Globus pallidus (tissue), 1 donor: Measurements from ENCODE around the gene CRYBG1.

Experiments used
- DNase-seq: peaks from one replicate; pipeline ENCODE4 v3.0.0-alpha.2; 2015; ENCODE audit warnings: low spot score

CRYBG1 gene

DNA sequence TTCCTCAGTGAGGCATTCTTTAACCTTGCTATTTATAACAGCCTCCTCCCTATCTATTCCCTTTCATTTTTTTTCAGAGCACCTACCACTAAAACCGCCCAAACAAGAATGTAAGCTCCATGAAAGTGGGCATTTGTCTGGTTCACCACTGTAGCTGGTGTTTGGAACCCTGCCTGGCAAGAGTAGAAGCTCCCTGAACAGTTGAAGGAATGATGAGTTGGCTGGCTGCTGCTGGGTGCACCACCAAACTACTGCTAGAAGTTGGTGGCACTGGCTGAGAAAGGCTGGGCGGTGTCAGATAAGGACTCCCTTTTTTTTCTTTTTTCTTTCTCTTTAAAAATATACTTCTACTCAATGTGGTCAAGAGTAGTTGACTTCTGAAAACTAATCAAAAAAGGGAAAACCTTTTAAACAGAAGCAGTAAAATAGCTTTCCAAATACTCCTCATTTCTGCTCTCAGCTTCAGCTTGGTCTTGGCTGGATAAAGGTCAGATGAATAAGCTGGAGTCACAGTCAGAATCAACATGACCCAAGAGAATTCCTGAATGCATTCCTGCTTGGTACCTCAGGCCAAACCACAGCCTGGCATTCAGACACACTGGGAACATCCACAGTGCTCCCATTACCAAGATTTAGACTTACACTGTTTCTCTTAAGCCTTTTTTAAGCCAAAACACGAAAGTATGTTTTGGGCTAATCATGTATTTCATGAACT, 230.8 kb downstream of the CRYBG1 start:
- DNase-seq, result no peak

DNA sequence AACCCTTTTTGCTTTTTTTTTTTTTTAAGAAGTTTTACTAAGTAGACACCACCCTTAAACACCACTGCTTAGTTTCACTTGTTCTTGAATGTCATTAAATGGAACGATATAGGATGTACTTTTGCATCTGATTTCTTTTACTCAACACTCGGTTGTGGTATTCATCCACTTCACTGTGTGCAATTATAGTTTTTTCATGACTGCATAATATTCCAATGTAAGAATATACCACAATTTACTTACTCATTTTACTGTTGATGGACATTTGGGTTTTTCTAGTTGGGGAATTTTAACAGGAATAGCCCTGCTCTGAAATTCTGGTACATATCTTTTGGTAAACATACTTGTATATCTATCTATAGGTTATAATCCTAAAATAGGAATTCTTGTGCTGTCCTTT, 238.9 kb downstream of the CRYBG1 start:
- no peak for DNase-seq

DNA sequence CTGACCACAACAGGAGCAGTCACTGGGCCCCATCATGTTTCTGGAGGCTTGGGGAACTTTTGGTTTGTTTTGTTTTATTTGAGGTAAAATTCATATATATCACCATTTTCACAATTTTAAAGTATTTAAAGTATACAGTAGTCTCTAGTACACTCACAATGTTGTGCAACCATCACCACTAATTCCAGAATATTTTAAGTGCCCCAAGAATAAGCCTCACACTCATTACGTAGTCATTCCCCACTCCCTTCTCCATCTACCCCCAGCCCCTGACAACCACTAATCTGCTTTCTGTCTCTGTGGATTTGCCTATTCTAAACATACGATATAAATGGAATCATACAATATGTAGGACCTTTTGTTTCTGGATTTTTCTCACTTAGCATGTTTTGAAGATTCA, 239.8 kb downstream of the CRYBG1 start:
- DNase-seq, result no peak

DNA sequence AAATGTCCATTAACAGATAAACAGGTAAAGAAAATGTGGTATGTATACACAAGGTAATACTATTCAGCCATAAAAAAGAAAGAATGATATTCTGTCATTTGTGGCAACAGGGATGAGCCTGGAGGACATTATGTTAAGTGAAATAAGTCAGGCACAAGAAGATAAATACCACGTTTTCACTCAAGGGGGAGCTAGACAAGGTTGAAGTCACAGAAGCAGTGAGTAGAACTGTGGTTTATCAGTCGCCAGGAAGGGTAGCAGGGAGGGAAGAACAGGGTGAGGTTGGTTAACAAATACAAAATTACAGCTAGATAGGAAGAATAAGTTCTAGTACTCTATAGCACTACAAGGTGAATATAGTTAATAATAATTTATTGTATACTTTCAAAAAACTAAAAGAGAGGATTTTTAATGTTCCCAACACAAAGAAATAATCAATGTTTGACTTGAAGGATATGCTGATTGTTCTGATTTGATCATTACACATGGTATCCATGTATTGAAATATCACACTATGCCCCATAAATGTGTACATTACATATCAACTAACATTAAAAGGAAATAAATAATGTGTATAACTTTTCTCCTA, 247.7 kb downstream of the CRYBG1 start:
- peak; percentile 7 for DNase-seq

DNA sequence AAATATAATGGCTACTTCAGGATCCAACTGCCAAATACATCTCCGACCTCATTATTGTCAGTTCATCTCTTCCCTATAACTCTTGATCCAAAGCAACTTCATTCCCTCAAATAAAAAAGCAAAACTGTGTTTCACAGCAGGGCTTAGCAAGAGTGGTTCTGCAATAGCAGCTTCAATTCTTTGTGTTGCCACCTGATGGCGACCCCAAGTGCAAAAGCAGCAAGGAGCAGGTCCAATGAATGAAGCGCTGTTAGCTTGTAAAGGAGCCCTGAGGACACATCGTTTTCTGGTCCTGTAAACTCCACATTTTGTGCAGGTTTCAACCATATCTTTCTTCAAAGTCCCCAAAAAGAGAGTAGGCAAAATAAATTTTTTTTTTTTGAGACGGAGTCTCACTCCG, 249.2 kb downstream of the CRYBG1 start:
- DNase-seq, result no peak

DNA sequence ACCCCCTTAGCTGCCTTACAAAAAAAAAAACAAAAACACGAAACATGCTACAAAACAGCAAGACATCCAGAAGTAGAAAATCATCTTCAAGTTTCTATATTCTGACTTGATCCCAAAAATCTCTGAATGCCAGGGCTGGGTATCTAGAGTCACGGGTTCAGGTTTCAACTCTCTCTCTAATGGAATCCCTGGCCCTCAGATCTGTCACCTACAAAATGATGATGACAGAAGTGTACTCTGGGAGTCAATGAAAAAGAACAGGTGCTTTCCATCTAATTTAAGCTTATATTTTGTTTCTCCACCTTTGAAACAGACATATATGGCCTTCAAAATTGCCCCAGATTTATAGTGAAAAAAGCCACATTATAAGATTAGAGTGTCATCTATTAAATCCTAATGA, 250.5 kb downstream of the CRYBG1 start:
- no peak for DNase-seq

DNA sequence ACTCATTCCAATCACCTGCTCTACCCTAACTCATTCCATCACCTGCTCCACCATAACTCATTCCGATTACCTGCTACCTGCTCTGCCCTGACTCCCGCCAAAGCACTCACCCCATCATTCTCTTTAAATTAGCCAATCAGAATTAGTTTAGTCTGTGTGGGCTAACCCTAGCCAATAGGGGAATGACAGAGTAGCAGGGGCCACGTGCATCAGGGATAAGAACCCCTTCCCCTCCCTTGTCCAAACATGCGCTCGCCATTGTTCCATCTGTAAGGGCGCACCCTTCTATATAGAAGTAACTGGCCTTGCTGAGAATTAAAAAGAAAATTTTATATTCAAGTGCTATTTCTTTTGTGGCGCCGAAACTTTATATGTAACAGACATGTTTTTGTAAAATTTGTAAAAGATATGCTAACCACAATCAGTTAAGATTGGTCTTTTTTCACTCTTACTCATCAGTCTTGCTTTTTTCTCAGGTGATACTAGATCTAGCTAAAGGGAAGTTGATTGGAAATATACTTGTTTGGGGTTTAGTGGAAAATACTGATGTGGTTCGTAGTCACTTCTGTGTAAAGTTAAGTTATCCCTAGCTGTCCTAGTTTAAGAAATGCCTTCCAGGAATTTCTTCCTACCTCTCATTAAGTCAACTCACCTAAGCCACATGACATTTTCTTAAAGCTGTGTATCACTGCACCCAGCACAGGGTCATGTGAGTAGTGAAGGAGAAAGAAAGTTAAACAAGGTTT, 252.3 kb downstream of the CRYBG1 start:
- DNase-seq, result no peak

DNA sequence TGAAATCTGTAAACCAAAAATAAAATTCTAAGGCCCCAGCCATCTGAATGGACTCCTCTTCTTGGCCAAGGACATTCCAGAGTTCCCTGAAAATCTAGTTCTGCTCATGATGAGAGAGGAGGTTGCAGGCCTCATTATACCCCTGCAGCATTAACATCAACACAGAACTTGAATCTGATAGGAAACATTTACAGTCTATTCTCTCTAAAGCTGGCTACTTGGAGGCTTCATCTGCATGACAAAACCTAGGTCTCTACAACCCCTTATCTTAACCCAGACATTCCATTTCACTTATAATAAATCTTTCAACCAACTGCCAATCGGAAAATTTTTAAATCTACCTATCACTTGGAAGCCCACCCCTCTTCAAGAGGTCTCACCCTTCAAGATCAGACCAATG, 253.1 kb downstream of the CRYBG1 start:
- DNase-seq, result no peak

DNA sequence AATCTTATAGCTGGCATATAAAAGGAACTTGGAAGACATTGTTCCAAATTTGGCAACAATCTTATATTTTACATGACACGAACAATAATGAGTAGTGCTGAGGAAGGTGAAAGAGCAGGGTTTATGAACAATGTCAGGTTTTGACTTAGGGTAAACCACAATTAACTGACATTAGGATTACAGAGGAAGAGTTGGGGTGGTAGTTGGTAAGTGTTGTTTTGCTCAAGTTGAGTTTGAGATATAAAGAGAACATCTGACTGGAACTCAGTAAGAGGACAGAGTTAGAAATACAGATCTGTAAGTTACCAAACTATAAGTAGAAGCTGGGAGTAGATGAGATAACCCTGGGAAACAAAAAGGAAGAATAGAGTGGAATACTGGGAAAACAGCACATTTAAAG, 253.6 kb downstream of the CRYBG1 start:
- DNase-seq, result no peak

DNA sequence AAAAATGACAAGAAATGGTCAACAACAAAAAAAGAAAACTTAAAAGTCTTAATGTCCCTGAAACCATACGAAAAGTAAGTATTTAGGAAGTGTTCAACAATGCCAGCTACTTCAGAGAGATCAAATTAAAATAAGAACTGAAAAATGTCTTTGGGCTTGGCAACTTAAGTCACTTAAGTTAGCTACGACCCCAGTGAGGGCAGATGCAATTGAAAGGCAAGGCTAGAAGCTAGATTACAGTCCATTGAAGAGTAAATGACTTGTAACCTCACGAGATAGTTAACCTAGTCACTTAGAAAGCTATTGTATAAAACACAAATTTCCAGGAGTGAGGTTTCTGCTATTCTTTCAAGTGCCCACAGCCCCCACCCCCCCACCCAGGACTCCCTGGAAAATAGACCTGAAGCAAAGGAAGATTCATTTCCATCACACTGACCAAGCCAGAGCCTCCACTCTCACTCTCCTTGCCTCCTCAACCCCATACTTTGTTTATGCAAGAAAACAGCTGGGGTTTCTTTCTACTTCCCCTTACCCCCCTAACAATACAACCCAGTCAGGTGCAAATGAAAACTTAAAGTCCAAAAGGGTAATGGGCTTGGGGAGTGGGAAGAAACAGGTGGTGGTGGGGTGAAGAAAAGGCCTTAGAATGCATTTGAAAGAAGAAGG, 254.2 kb downstream of the CRYBG1 start:
- DNase-seq, result no peak

DNA sequence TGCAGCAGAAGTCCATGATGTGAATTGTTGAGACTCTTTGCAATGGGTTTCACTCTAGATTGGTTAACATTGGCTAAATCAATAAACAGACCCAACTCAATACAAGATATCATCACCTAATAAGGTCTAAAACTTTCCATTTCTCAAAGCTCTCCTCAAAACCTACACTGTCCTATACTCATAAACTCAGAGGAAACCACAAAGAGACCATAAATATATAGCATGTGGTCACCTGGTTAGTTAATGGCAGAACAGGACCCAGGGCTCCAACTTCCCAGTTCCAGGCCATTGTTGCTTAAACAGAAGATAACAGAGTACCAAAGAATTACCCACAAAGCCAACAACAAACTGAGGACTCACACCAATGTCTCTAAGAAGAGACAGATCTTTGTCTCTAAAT, 256.8 kb downstream of the CRYBG1 start:
- no peak for DNase-seq

DNA sequence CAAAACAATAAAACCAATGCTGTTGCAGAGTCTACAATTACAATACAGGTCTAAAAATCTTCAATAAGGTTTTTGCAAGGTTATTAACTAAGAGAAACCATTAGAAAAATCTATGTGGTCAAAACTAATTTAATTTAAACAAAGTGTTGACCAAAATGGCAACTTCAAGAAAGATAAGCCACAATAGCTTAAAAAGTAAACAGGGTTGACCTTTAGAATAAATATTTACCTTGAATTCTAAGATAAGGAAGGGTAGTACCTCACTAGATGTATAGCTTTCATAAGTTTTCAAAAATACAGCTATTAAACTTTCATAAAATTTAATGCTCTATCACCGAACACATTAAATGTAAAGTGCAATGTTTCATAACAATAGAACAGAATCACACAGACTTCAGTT, 257.3 kb downstream of the CRYBG1 start:
- no peak for DNase-seq

DNA sequence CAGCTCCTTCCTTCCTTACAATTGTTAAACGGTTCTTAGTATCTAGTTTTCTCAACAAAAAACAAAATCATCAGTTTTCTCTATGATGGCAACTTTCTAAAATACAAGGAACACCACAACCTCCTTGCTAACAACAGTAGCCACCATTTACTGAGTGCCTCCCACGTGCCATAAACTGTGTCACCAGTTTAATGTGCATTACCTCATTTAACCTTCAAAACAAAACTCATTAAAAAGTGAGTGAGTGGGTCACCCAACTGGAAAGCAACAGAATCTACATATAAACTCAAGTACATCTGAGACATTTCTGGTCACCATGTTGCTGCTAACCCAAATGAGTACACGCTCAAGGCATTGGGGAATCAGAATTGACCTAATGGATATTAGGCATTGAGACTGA, 257.8 kb downstream of the CRYBG1 start:
- no peak for DNase-seq

DNA sequence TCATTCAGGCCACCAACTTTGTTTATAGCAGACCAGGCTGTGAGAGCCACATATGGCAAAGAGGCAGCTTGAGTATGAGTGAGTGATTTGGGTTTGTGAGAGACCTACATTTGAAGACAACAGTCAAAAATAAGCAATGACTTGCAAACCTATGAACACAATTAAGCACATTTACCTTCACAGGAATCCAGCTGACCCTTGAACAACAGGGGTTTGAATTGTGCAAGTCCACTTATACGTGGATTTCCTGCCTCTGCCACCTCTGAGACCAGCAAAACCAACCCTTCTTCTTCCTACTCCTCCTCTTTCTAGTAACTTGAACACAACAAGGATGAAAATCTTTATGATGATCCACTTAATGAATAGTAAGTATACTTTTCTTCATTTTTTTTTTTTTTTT, 258.7 kb downstream of the CRYBG1 start:
- no peak for DNase-seq

DNA sequence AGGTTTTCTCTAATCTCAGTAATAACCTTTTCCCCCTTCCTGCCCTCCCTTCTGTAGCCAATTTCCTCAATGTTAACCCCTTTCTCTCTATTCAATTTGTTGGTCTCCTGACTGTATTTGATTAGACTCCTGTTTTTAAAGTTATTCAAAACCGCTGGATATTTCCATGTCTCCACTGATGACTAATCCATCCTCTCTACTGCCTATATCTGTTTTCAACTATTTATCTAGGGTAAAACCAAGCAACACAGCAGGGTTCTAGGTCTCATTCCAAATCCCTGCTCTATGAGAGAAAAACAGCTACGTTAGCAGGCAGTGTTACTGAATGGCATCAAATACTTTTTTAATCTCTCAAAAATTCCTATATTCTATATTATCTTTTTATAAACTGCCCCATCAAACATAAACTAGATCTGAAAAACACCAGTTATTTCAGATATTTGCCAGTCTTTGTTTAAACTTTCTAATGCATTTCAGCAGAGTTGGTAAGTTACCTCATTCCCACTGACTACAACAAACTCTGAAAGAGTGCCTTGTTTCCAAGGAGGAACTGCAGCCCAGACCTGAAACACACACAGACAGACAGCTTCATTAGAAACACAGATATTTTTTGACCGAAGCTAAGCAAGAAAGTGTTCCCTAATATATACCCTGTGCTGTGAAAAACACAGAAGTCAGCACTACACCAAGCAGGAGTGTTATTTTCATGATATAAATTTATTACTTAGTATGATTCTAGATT, 260.6 kb downstream of the CRYBG1 start:
- DNase-seq, result no peak
